ENCODE data around the gene INAVA.
"Not testable (repeated sequence)": the region's sequence is repeated elsewhere in the genome, so short reads cannot be mapped to it uniquely, and the experiment has no call there.

The INAVA gene

DNA sequence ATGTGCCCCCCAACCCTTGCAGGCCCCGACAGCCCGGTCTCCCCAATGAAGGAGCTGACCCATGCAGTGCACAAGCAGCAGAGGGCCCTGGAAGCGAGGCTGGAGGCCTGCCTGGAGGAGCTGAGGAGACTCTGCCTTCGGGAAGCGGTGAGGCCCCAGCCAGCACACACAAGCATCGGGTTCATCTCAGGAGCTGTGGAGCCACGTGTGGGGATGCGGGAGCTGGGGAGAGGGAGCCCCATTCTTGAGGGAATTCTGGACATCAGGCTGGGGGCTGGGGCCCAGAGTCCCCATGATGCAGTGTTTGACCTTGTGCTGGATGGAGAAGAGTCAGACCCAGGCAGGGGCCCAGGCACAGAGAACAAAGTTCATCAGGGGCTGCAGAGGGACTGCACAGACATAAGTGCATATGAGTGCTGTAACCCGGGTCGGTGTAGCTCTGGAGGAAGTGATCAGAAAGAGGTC is 4.8 kb downstream of the INAVA start:
- DNase-seq, result no peak

DNA sequence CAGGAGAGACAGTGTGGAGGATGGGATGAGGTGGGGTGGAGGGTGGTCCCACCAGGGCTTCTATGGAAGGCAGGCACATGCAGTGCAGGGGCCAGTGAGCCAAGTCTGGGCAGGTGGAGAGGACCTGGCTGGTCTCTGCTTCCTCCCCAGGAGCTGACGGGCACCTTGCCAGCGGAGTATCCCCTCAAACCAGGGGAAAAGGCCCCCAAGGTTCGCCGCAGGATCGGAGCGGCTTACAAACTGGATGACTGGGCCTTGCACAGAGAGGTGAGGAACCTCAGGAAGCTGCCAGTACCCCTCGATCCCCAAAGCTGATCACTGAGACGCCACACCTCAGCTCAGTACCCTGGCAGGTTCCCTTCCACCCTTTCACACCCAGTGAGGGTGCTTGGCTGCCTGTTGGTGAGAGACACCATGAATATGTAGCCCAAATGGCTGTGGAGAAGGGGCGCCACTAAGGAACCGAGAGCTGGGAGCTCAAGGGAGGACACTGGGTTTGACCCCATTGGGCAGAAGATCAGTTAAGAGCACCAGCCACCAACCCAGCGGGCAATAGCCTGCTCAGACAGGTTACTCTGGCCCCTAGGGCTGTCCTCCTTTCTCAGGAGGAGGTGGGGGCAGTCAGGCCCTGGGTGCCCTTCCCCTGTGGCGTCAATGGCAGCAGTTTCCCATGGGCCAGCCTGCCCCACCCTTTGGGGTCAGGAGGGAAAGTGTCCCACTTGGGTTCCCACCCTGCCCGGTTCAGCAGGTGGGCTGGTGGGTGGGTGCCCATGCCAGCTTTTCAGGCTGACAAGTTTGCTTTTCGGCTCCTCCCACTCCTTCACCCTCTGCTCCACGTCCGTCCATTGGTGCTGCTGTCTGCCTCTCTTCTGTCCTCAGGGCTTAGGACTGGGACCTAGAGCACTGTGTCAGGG is 5.5 kb downstream of the INAVA start:
- no peak for DNase-seq

DNA sequence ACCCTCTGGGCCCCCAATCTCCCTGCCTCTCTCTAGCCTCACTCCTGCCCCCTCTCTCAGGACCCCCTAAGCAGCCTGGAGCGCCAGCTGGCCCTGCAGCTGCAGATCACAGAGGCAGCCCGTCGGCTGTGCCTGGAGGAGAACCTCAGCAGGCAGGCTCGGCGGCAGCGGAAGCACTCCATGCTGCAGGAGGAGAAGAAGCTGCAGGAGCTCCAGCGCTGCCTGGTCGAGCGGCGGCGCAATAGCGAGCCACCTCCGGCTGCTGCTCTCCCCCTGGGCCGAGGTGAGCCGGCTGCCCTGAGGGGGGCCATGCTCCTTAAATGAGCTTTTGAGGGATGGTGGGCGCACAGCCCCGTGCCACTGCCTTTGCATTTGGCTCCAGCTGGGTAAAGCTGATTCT is 6.2 kb downstream of the INAVA start:
- DNase-seq, result peak; percentile 56

DNA sequence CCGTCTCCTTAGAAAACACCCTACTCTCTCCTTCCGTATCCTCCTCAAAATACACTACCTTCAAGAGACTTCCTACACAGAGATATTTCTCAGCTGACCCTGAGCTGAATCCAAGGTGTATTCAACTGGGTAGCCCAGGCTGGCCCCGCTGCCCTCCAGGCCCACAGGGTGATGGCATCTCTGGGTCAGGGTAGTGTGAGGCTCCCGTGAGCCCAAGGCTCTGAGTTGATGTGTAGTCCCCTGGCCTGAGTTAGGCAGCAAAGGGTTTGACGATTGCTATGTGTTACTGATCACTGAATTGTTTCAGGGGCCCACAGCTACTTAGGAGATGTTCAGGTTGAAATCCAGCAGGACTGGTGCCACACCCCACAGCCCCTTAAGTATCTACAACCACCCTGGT is 6.7 kb downstream of the INAVA start:
- DNase-seq, result no peak

DNA sequence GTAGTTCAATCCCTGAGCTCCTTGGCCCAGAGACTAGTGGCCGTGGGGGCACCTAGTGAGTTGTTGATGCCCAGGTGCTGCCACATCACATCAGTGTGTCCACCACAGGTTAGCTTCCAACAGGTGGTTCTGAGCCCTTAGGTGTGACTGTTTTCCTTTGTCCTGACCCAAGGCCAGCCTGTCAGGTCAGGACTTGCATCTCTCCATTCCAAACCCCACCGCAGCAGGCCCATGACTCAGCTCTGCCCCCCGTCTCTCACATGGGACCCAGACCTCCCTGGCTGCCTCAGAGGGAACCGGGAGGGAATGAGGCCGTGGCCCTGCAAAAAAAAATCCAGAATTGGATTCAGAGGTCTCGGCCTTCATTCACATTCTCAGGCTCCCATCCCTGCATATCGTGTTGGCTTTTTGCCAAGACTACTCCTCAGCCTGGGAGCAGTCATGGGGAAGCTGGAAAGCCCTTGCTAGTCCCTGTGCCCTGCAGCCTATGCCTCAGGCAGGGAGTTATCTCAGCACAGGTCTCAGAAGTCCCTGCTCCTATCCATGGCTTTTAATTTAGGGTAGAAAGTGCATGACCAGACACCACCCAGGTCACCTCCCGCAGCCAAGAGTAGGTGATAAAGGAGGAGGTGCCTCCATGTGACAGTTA is 7.2 kb downstream of the INAVA start:
- peak; percentile 42 for DNase-seq

DNA sequence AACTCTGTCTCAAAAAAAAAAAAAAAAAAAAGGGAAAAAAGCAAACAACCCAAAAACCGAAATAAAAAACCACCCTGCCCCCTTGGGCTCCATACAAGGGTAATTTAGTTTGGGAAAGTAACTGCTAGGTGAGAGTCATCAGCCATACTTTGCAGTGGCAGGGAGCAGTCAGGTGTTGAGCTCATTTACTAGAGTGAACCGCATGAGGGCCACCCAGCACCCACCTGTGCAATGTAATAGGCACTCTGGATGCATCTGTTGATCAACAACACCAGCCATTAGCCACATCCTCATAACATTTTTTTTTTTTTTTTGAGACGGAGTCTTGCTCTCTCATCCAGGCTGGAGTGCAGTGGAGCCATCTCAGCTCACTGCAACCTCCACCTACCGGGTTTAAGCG is 9.1 kb downstream of the INAVA start:
- no peak for DNase-seq

DNA sequence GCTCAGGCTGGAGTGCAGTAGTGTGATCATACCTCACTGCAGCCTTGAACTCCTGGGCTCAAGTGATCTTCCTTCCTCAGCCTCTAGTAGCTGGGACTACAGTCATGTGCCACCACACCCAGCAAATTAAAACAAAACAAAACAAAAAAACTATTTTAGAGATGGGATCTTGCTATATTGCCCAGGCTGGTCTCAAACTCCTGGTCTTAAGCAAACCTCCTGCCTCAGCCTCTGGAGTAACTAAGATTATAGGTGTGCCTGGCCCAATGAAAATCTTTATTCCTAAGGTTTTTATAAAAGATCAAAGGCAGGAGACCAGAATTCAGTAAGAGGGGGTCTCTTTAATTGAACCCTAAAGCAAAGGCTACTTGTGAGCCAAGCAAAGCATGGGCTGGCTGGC is 10.1 kb downstream of the INAVA start:
- DNase-seq, result no peak

DNA sequence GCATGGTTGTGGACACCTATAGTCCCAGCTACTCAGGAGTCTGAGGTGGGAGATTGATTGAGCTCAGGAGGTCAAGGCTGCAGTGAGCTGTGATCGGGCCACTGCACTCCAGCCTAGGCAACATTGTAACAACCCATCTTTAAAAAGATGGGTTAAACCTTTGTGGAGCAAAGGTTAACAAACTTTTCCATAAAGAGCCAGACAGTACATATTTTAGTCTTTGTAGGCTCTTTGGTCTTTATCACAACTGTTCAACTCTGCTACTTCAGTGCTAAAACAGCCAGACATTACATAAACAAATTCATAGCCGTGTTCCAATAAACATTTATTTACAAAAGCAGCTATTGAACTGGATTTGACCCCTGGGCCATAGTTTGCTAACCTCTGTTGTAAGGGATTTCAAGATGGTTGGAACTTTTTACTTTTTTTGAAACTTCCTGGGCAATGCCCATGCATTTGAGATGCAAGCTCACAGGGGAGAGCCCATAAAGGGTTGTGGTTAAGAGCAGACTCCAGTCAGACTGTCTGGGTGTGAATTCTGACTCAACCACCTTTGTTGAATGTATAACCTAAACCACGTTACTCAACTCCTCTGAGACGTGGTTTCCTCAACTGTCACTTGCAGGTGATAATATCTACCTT is 10.8 kb downstream of the INAVA start:
- DNase-seq, result no peak

DNA sequence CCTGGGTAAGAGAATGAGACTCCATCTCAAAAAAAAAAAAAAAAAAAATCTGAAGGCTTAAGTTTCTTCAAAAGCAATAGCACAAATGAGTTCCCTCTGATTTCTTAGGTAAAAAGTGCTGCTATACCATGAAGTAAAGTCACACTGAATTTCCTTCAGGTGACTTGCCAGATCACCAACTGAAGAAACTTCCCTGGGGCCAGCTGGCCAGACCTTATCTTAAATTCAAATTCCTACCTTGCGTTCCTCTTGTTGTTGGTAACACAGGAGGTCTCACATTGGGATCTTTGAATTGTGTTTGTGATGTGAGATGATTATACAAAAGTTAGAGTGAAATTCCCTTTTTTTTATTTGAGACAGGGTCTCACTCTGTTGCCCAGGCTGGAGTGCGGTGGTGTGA is 11.8 kb downstream of the INAVA start:
- DNase-seq, result no peak

DNA sequence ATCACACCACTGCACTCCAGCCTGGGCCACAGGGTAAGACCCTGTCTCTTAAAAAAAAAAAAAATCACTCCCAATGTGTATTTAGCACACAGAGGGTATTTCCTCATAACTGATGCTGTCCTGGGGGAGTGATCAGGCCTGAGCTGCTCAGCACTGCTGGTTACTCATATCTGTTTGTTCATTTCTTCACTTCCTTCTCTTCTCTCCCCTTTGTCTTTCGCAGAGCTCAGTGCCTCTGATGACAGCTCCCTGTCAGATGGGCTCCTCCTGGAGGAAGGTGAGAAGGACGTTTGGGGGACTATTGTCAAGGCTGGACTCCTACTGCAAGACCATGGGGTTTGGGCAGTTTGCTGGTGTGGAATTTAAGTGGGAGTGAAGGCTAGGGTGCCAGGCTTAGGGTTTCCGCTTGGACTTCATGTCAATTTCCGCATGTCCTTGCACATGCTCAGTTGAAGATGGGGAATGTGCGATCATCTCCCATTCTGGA is 13.0 kb downstream of the INAVA start:
- no peak for DNase-seq

DNA sequence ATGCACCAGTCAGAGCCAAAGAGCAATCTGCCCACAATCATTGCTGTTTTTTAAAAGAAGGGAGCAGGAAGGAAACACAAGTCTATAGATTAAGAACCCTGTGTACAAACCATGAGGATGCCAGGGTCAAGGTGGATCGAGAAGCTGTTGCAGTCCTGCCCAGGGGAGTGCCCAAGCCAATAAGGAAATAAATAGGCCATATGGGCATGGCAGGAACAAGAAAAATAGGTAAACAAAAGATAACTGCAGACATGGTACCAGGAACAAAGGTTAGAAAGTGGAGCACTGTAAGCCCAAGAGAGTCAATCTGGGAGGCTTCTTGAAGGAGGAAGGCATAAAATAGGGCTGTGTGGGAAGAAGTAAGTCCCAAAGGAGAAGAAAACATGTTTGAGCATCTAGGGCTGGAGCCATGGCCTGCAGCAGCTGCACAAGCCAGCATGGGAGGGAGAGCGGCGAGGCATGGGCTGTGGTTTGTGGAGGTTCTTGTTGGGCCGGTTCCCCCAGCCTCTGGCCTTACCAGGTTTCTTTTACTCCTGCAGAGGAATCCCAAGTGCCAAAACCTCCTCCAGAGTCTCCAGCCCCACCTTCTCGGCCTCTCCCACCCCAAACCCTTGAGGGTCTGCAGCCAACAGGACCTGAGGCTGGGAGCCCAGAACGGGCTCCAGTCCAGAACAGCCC is 13.6 kb downstream of the INAVA start:
- DNase-seq, result no peak

DNA sequence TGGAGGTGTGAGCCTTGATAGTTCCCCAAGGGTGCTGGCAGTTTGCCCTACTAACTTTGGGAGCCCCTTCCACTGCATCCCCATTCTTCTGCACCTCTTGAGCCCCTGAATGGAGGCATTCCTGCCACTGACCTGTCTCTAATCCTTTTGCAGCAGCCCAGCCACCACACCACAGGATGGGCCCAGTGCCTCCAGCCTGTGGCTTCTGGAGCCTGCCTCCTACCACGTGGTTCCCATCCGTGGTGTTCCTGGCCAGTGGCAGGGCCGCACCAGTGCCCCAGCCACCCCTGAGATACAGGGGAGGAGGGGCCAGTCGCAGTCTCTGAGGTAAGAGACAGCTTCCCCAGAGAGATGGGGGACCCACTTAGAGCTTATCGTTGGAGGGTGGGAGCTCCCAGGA is 14.4 kb downstream of the INAVA start:
- DNase-seq, result no peak

DNA sequence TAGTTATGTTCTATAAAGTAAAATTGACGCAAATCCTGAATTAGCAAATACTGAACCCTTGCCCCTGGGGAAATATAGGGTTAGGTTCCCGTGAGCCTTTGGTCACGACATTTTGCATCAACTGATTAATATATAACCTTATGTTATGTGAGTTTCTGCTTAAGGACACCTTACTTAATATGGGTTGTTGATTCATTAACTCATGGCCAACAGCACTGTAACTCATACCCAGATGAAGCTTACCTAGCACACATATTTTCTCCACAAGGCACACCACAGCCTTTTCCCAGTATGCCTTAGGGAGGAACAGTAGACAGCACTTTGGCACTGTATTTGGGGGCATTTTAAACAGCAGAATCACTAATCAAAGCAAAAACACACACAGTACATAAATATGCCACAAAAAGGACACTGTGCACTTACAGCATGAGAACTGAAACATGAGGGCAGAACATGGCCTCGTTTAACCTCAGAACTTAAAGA is 15.1 kb downstream of the INAVA start:
- no peak for DNase-seq

DNA sequence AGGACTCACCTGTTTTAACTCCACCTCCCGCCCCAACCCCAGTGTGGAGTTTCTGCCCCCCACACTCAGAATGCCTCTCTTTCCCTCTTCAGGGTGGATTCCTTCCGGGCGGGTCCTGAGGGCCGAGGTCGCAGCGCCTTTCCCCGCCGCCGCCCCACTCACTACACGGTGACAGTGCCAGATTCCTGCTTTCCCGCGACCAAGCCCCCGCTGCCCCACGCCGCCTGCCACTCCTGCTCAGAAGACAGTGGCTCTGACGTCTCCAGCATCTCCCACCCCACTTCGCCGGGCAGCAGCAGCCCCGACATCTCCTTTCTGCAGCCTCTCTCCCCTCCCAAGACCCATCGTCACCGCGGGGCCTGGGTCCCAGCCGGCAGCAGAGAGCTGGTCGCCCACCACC is 16.7 kb downstream of the INAVA start:
- DNase-seq, result no peak

DNA sequence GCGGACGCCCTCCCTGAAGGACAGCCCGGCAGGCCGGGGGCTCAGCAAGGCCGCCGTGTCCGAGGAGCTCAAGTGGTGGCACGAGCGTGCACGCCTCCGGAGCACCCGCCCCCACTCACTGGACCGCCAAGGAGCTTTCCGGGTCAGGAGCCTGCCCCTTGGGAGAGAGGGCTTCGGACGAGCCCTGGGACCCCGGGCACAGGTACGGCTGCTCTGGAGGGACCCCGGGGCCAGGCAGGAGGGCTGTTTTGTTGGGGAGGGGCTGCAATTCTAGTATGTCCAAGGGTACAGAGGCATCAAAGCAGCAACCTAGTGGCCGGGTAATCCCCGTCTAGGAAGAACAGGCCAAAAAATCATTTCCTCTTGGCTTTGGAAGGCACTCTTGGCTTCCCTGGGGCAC is 17.2 kb downstream of the INAVA start:
- DNase-seq, result not testable (repeated sequence)

DNA sequence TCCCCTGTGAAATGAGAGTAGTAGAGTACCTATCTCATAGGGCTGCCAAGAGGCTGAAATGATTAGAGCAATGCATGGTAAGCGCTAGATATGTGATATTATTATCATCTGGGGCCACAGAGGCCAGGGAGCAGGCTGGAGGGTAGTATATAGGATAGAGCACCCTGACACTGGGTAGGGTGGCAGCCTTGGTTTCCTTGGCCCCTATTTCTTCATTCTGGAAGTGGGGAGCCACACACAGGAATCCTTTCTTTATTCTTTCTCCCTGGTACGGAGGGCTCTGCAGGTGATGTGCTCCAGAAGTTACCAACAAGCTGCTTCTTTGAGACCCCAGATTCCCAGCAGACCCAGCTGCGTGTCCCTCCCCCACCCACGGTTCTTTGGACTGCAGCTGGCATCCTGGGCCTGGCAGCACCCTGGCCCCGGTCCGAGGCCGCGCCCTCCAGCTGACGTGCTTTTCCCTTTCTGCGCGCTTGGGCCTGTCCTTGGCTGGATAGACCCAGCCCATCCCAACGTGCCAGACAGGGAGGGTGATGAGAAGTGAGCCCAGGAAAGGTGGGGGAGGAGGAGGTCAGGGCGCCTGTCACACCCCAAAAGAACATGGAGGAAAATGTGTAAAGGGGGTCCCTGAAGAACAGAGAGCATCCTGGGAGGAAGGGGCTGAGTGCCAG is 18.2 kb downstream of the INAVA start:
- DNase-seq, result no peak

DNA sequence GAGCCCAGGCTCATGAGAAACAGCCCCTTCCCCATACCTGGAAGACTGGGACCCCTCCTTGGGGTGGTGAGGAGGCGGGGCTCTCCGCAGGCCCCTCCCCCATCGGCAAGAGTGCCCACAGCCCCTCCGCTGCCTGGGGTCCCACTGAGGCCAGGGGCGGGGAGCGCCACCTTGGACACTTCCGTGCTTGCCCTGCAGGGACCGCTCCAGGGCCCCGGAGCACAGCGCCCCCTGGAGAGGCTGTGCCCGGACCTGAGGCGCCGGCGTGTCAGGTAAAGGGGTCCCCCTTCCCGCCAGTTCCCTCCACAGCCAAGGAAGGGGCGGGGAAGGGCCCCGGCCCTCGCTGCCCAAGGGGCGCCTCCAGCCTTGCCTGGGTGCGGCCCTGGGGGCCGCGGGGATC is 21.5 kb downstream of the INAVA start:
- no peak for DNase-seq

DNA sequence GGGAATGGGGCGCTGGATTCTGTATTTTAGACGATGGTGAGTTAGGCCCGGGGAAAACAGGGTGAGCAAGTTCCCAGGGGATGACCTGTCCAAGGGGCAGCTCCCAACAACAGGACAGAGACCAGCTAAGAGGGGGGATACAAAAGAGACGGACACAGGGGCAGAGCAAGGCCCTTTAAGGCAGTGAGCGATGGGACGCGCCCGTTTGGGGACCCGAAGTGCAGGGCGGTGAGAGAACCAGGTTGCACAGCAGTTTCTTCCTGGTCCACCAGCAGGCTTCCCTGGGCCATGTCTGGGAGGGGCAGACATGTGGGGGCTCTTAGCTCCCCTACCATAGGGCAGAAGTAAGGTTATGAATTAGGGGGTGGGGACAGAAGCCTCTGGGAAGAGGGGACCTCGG is 22.0 kb downstream of the INAVA start:
- no peak for DNase-seq

DNA sequence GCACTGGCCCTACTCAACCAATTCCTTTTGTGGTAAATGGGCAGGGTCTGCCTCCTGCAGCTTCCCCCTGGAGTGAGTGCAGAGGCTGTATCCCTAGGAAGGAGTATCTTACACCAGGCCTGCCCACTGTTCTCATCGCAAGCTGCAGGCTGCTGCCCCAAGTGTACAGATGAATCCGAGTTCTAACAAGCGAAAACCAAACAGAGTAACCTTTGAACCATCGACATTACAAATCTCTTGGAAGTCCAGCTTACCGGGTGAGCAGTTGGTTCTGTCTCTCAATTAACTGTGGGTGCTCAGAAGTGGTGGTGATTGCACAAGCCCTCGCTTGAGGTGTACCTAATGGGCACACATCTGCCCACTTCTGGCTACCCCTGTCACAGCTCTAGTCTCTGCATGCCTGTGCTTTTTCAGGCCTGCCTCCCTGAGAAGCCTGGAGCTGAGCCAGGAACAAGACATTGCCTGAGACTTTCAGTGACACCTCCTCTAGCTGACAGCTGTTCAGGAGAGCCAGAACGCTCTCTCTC is 22.7 kb downstream of the INAVA start:
- DNase-seq, result peak; percentile 74

DNA sequence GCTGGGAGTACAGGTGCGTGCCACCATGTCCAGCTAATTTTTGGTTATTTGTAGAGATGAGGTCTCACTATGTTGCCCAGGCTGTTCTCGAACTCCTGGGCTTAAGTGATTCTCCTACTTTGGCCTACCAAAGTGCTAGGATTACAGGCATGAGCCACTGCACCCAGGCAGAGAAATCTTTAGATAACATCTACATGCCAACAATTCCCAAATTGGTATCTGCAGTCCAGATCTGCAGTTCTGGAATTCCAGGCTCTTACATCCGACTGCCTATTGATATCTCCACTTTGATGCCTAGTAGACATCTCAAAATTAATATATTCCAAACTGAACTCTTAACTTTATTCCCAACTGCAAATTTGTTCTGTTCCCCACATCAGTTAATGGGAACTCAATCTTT is 23.3 kb downstream of the INAVA start:
- no peak for DNase-seq

DNA sequence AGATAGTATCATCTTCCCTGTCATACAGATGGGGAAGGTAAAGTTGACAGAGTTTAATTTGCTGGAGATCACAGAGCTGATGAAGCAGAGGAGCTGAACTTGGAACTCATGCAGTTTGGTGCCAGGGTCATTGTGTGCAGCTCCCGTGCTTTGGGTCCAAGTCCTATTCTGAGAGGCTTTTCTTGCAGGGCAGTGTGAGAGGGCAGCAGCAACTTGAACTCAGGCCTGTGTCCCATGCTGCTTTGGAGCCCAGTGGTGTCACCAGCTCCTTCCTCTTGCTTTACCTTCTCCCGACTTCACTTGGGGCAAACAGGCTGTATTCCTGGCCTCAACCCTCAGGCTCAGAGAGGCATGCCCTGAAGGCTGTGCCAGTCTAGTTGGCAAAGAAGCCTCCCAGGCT is 24.7 kb downstream of the INAVA start:
- no peak for DNase-seq

DNA sequence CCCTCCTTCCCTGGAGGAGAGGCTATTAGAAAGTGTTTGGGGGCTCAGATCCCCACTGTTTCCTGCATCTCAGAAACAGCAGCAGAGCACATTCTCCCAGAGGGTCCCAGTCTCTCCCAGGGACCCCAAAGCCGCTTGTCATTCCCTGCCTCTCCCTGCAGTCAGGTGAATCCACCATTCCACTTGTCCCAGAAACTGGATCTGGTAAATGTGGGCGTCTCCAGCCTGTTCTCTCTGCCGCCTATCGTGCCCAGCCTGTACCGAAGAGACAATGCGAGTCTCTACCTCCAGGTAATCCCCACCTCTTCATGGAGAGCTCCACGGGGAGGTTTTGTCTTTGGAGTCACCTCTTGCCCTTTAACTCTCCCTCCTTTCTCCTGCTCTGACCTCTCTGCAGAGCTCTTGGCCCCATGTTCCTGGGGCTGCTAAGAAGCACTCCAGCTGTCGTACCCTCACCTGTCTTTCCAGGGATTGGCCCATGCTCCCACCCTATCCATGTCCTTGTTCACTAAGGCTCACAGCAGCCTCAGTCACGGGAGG is 26.9 kb downstream of the INAVA start:
- DNase-seq, result no peak

All from NCI-H69 (cell line).